ENCODE measurements around the gene TSNAX.

The TSNAX gene

DNA sequence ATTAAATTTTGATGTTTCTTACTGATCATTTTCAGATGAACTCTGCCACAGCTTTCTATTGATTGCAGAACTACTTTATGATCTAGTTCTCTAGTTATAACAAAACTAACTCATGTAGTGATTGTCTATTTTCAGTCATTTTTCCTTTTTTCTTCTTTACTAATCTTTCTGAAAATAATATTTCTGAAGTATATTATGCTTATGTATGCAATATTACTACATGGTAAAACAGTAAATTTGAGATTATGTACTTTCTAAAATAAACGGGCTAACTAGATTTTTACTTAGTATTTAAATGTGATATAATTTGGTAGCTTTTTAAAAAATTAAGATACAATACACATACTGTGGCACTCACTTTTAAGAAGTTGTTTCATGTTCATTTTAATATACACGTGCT, 7.6 kb downstream of the TSNAX start:
- TF ChIP-seq, protein P1, sequence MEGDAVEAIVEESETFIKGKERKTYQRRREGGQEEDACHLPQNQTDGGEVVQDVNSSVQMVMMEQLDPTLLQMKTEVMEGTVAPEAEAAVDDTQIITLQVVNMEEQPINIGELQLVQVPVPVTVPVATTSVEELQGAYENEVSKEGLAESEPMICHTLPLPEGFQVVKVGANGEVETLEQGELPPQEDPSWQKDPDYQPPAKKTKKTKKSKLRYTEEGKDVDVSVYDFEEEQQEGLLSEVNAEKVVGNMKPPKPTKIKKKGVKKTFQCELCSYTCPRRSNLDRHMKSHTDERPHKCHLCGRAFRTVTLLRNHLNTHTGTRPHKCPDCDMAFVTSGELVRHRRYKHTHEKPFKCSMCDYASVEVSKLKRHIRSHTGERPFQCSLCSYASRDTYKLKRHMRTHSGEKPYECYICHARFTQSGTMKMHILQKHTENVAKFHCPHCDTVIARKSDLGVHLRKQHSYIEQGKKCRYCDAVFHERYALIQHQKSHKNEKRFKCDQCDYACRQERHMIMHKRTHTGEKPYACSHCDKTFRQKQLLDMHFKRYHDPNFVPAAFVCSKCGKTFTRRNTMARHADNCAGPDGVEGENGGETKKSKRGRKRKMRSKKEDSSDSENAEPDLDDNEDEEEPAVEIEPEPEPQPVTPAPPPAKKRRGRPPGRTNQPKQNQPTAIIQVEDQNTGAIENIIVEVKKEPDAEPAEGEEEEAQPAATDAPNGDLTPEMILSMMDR (conservative IDR thresholded peaks at IDR 0.05), result no peak
- TF ChIP-seq ZFX (IDR thresholded peaks at IDR 0.05), result no peak
- no peak overlapping the region for H3K27ac ChIP-seq

DNA sequence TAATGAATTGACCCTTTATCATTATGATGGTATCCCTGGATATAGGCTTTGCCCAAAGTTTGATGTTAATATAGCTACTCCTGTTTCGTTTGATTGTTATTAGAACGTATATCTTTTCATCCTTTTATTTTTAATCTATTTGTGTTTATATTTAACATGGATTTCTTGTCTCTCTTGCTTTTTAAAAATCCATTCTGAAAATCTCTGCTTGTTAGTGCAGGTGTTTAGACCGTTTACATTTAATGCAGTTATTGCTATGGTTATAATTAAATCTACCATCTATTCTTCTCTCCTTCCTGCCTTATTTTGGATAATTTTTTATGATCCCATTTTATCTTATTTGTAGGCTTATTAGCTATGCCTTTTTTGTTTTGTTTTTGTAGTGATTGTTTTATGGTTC, 12.4 kb downstream of the TSNAX start:
- no peak for TF ChIP-seq ZFX (IDR thresholded peaks at IDR 0.05)
- TF ChIP-seq, protein P1 (conservative IDR thresholded peaks at IDR 0.05), result no peak
- H3K27ac ChIP-seq, result no peak overlapping the region

DNA sequence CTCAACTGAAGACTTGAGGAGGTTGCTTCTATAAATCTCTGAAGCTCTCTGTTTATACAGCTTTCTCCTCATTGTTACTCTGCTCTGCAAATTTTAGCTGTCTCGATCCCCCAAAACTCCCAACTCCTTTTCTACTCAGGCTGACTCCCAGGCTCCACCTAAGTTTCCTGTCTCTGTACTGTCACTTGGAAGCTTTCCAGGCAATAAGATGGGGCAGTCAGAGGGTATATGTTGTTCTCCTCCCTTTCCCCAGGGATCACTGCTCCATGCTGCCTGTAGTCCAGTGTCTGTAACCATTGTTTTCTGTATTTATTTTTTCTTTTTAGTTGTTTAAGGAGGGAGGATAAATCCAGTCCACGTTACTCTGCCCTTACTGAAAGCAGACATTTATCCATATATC, 13.4 kb downstream of the TSNAX start:
- TF ChIP-seq, protein P1 (conservative IDR thresholded peaks at IDR 0.05), result no peak
- TF ChIP-seq ZFX (IDR thresholded peaks at IDR 0.05), result no peak
- H3K27ac ChIP-seq, result no peak overlapping the region

DNA sequence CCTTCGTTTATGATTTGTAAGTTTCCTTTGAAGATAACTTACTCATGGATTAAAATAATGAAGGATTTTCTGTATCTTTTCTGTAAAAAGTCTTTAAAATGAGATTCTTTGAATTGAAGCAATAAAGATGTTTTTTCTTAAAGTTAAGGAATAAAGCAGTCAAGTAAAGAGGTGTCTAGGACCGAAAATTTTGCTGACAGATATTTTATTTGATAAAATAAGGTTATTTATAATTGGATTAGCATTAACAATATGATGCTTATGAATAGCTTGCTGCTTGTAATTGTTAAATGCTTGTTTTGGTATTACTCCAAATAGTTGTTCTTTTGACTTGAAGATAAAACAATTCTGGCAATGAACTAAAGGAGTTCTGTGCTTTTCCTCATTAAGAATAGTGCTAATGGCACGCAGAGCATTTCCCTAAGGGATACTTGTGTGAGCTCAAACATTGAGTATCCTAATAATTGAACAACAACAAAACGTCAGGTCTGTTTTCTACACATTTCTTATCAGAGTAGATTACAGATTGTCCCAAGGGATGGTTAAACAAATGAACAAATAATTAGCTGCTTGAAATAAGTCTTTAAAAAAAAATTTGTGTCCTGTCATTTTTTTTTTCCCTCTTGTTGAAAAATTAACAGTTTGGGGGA, 16.6 kb downstream of the TSNAX start:
- TF ChIP-seq, protein P1 (conservative IDR thresholded peaks at IDR 0.05), result no peak
- TF ChIP-seq ZFX (IDR thresholded peaks at IDR 0.05), result no peak
- H3K27ac ChIP-seq, result no peak overlapping the region

DNA sequence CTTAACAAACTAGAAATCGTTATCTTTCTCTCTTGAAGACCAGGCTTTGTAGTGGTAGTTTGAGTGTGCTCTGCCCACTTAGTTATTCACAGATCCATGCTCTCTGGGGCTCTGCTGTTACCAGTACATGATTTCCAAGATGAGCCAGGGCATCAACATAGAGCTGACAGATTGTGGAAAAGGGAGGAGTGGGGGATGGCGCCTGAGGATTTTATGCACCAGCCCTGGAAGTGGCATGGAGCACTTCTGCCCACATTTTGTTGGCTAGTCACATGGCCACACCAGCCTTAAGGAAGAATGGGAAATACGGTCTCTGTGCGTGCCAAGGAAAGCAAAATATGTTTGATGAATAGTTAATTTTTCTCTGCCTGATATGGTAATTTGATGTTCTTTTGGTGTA, 18.2 kb downstream of the TSNAX start:
- no peak overlapping the region for H3K27ac ChIP-seq
- TF ChIP-seq ZFX (IDR thresholded peaks at IDR 0.05), result no peak
- TF ChIP-seq, protein P1 (conservative IDR thresholded peaks at IDR 0.05), result no peak

DNA sequence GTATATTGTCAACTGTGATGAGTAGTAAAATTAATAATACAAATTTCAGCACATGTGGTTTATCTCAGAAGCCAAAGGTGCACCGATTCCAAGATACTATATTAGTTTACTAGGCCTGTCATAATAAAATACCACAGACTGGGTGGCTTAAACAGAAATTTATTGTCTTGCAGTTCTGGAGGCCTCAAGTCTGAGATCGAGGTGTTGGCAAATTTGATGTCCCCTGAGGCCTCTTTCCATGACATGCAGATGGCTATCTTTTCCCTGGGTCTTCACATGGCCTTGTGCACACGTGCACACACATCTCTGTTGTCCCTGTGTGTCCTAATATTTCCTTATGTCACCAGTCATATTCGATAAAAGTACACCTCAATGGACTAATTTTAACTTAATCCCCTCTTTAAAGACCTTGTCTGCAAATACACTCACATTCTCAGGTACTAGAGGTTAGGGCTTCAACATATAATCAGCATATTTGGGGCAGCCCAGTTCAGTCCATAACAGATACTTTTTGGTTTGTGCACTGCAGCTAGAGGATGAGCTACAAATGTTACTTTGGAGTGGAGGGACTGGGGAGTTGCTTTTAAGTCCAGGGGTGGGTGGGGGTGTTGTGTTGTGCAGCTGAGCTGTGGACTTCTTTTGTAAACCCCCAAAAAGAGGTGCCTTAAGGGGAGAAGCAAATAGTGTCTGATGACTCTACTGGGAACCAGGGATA, 21.4 kb downstream of the TSNAX start:
- no peak overlapping the region for H3K27ac ChIP-seq
- TF ChIP-seq, protein P1 (conservative IDR thresholded peaks at IDR 0.05), result no peak

DNA sequence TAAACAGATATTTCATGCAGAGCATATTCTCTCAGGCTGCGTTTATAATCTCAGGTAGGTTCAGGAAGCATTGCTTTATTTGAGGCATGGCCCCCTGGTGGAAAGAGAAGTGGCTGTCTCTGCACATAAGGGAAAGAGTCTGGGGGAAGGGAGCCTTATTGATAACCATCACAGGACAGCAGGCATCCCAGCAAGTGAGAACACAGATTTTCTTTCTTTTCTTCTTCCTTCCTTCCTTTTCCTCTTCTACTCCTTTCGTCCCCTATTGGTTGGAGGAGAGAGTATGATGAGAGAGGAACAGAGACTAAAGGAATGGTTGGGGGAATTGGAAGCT, 21.9 kb downstream of the TSNAX start:
- TF ChIP-seq, protein P1 (conservative IDR thresholded peaks at IDR 0.05), result peak; percentile 73
- no peak for TF ChIP-seq ZFX (IDR thresholded peaks at IDR 0.05)
- H3K27ac ChIP-seq, result no peak overlapping the region
